Measurements from ENCODE around the gene MIB2.

- TF ChIP-seq CTCF (IDR thresholded peaks at IDR 0.05; ENCODE audit: poor library complexity, severe bottlenecking) (no peak), EZH2 (IDR thresholded peaks at IDR 0.05; ENCODE audit: borderline replicate concordance, insufficient read depth, low read length, poor library complexity, severe bottlenecking) (no peak), POLR2AphosphoS5 (IDR thresholded peaks at IDR 0.05) (no peak), RAD21 (conservative IDR thresholded peaks at IDR 0.05) (no peak), EP300 (conservative IDR thresholded peaks at IDR 0.05; ENCODE audit: poor library complexity, severe bottlenecking) (no peak), TAF1 (IDR thresholded peaks at IDR 0.05; ENCODE audit: low read depth) (no peak)
Observed at GRCh38 chr1:1604374-1605033, 10.8 kb upstream of the MIB2 start.
